HG03378 (cell line): ENCODE results near the gene RAP1GAP2.

Experiments
- ATAC-seq: cut with Tn5 transposase; IDR thresholded peaks from one replicate; pipeline ENCODE4 v1.9.1; 2021; ENCODE audit warnings: mild to moderate bottlenecking, moderate library complexity; ENCODE audit not compliant: unreplicated experiment

The RAP1GAP2 gene

GRCh38 chr17:2940352-2940751, 144.1 kb downstream of the RAP1GAP2 start:
- no peak for ATAC-seq

GRCh38 chr17:2943981-2944380, 147.7 kb downstream of the RAP1GAP2 start:
- ATAC-seq, result no peak

GRCh38 chr17:2945299-2945698, 149.1 kb downstream of the RAP1GAP2 start:
- ATAC-seq, result no peak

GRCh38 chr17:2946144-2946543, 149.9 kb downstream of the RAP1GAP2 start:
- no peak for ATAC-seq

- ATAC-seq, result no peak
Measured at GRCh38 chr17:2947588-2947950, 151.3 kb downstream of the RAP1GAP2 start.

GRCh38 chr17:2947996-2948550, 151.8 kb downstream of the RAP1GAP2 start:
- no peak for ATAC-seq

GRCh38 chr17:2948721-2949468, 152.7 kb downstream of the RAP1GAP2 start:
- ATAC-seq, result no peak

- no peak for ATAC-seq
Measured at GRCh38 chr17:2949469-2950044, 153.3 kb downstream of the RAP1GAP2 start.

- ATAC-seq, result no peak
Measured at GRCh38 chr17:2950846-2951245, 154.6 kb downstream of the RAP1GAP2 start.

- ATAC-seq, result no peak
Measured at GRCh38 chr17:2952174-2952845, 156.1 kb downstream of the RAP1GAP2 start.

- no peak for ATAC-seq
Measured at GRCh38 chr17:2954898-2955445, 158.7 kb downstream of the RAP1GAP2 start.

GRCh38 chr17:2955931-2956582, 159.8 kb downstream of the RAP1GAP2 start:
- ATAC-seq, result no peak

GRCh38 chr17:2957631-2958286, 161.5 kb downstream of the RAP1GAP2 start:
- ATAC-seq, result no peak

GRCh38 chr17:2958706-2959222, 162.5 kb downstream of the RAP1GAP2 start:
- no peak for ATAC-seq

- ATAC-seq, result no peak
Measured at GRCh38 chr17:2959371-2960130, 163.3 kb downstream of the RAP1GAP2 start.

- no peak for ATAC-seq
Measured at GRCh38 chr17:2961446-2961845, 165.2 kb downstream of the RAP1GAP2 start.

- ATAC-seq, result no peak
Measured at GRCh38 chr17:2962236-2962635, 166.0 kb downstream of the RAP1GAP2 start.

- ATAC-seq, result no peak
Measured at GRCh38 chr17:2962729-2963128, 166.5 kb downstream of the RAP1GAP2 start.

GRCh38 chr17:2963332-2964027, 167.2 kb downstream of the RAP1GAP2 start:
- ATAC-seq, result no peak
